Stimulated activated CD4-positive, alpha-beta T cell treated with anti-CD3 and anti-CD28 coated beads, Interleukin-2, amount 100 ng/mL, for 24 hours (primary cell): ENCODE measurements around the gene DRP2.
"Not testable (repeated sequence)": the region's sequence is repeated elsewhere in the genome, so short reads cannot be mapped to it uniquely, and the experiment has no call there.

Source experiments
- DNase-seq, 2 donors: peaks; one replicate each; pipeline ENCODE4 v3.0.0-alpha.2; 2020

The DRP2 gene

DNA sequence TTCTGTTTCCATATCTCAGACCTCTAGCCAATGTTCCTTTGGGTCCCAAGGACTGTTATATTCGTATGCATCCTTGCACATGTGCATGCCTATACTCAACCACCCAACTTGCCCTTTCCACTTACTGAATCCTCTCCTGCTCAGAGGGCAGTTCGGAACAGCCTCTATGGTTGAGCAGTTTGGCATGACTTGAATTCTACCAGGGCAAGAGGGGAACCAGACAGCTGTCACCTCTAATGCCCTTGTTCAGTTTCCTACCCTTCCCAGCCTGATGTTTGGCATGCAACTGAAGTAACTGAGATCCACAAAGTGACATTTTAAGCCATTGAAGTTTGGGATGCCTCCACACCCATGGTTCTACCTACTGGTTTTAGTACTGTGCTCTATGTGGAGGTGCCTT, 17.5 kb downstream of the DRP2 start:
- no peak for DNase-seq

DNA sequence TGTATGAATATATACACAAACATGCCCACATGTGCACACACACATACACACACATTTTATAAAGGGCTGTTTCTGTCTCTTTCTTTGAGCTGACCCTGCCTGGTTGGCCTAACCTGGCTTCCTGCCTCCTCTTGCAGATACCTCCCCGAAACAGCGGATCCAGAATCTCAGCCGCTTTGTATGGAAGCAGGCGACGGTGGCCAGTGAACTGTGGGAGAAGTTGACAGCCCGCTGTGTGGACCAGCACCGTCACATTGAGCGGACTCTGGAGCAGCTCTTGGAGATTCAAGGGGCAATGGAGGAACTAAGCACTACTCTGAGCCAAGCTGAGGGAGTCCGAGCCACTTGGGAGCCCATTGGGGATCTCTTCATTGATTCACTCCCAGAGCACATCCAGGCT, 21.9 kb downstream of the DRP2 start:
- DNase-seq = no peak

DNA sequence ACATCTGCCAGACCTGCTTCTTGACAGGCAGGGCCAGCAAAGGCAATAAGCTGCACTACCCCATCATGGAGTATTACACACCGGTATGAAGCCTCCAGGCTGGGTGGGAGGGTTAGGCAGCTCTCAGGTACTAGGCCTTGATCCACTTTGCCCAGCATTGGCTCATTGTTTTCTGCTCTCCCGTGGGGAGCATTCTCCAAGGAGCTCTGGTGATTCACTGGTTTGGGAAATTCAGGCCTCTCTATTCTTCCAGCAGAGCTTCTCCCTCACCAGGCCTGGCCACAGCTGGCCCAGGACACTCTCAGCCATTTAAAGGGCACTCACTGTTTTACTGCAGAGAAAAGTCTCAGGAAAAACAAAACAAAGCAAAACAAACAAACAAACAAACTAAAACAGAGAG, 33.0 kb downstream of the DRP2 start:
- no peak for DNase-seq

DNA sequence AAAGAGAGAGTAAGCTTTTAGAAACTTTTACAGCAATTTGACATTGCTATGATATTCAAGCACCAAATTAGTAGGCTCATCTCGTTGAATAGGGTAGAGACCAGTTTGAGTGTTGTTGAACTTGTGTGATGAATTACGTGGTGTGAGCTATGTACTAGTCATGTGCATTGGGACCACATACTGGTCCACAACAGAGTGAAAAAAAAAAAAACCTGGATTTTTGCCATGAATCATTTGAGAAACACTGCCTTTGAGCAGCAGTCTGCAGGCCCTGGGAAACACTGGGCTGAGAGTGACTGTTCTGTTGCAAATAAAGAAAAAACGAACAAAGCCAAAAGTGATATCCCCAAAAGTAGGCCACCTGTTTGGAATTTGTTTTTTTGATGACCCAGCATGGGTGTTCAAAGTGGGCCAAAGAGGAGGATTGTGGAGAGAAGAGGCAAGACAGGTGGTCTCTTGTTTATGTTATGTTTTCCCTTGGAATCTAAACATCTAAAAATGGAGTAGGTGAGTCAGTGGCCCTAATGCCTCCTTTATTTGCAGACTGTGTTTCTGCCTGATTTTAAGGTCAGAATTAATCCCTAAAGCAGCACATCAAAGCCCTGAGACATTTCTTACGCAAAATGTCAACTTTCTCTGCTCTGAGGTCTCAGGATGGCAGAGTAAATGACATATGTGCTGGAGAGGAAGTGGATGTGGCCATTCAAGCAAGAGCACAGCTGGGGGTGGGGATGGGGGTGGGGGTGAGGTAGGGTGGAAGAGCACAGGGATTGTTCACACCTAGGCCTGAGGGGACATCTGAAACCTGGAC, 38.1 kb downstream of the DRP2 start:
- DNase-seq = no peak

DNA sequence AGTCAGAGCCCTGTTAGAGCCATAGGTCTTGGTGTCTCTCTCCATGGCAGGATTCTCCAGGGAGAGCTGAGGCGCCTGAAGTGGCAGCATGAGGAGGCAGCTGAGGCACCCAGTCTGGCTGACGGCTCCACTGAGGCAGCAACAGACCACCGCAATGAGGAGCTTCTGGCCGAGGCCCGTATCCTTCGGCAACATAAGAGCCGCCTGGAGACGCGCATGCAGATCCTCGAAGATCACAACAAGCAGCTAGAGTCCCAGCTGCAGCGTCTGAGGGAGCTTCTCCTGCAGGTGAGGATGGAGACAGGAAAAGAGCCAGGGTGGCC, 38.6 kb downstream of the DRP2 start:
- DNase-seq = no peak

DNA sequence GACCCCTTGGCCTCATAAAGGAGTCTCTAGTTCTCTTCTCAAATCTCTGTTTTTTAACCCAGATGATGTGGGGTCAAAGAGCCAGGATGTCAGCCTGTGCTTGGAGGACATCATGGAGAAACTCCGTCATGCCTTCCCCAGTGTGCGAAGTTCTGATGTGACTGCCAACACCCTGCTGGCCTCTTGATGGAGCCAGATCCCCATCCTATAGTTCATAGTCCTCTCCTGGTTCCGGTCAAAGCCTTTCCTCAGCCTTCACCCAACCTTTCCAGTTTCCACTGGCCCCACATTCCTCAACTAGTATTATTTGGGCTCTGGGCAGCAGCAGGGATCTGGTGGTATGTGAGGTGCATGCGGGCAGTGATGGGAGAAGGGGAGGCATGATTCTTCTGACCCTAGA, 40.8 kb downstream of the DRP2 start:
- no peak for DNase-seq

DNA sequence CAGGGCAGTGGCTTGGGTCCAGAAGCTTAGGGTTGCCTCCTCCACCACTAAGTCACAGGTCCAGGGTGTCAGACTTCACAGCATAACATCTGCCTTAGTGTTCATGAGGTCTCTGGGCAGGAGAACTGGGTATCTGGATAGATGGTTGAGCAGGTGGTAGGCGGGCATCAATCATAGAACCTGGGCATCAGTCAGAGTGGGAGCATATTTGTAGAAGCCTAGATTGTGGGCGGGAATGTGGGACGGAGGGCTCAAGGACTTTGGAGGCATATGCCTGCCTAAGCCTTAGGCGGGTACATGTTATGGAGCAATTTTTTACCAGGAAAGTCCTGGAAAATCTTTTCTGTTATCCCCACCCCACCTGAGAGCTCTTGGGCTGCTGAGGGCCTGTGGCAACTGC, 43.0 kb downstream of the DRP2 start:
- no peak for DNase-seq

DNA sequence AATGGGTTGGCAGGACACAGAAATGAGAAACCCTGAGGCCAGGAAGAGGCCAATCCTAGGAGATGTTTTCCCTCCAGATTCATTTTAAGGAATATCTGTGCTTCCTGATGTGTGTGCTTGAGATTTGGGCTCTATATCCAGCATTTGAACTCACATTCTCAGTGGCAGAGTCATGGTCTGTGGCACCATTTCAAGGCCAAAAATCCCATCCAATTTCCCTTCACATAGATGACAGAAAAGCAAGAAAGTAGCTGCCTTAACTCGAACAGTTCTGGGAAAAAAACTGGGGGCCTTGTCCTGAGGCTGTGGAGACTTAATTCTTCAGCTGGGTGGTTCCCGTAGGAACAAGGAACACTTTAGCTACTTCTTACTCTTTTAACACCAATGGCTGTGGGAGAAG, 44.2 kb downstream of the DRP2 start:
- no peak for DNase-seq

DNA sequence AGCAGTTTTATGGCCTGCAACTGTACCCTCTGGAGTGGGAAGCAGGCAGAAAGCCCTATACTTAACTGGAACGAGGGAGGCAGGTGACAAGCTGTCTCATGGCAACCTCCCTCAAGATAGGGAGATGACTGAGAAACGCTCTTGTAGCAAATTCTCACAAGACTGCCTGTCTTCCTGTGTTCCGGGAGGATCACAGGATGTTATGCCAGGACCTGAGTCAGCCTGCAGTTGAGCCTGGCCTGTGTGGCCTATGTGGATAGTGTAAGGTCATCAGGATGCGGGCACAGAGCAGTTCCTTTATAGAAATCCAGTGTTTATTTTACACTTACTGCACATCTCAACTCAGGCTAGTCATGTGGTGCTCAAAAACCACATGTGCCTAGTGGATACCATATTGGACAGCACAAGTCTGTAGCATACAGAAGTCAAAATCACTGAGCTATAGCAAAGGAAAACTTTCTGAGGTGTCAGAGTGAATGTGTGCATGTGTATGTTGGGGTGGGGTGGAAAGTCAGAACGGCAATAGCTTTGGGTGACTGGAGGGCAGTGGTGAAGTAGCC, 46.4 kb downstream of the DRP2 start:
- DNase-seq = no peak

DNA sequence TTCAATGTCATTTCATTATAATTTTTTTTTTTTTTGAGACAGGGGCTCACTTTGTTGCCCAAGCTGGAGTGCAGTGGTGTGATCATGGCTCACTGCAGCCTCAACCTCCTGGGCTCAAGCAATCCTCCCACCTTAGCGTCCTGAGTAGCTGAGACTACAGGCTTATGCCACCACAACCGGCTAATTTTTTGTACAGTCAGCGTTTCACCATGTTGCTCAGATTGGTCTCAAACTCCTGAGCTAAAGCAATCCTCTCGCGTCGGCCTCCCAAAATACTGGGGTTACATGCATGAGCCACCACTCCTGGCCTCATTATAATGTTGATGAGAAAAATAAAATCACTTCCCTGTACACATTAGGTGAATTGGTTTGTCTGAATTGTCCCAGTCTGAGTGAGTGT, 54.6 kb downstream of the DRP2 start:
- no peak for DNase-seq

DNA sequence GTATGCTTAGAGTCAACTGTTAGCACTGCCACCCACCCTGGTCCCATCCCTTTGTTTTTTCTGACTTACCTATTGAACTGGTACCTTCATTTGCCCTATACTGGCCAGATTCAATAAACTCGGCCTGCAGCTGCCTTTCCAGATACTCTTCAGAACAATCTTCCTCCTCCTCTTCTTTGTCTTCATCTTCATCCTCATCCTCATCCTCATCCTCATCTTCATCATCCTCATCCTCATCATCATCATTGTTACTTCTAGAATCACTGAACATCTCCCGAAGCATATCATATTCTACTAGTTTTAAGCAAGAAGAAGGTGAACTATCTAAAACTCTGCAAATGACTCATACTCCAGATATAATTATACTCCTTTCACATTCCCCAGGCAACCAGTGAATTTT, 56.7 kb downstream of the DRP2 start:
- no peak for DNase-seq

DNA sequence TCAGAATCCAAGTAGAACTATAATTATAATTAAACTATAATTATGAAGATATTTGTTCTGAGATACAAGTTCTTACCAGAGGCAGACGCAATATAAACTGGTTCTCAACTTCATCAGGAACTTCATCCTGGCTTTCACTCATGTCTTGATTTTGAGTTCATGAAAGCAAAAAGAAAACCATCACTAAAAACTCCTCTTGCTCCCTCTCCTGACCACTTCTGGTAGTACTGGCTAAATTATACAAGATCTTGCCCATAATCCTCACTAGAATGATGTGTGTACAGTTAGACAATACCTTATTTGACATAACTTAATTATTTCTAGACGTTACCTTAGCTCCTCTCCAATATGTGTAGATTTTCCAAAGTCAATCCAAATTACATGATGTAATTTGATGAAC, 67.8 kb downstream of the DRP2 start:
- peak in 1 of 2 donors; percentile 17 for DNase-seq

DNA sequence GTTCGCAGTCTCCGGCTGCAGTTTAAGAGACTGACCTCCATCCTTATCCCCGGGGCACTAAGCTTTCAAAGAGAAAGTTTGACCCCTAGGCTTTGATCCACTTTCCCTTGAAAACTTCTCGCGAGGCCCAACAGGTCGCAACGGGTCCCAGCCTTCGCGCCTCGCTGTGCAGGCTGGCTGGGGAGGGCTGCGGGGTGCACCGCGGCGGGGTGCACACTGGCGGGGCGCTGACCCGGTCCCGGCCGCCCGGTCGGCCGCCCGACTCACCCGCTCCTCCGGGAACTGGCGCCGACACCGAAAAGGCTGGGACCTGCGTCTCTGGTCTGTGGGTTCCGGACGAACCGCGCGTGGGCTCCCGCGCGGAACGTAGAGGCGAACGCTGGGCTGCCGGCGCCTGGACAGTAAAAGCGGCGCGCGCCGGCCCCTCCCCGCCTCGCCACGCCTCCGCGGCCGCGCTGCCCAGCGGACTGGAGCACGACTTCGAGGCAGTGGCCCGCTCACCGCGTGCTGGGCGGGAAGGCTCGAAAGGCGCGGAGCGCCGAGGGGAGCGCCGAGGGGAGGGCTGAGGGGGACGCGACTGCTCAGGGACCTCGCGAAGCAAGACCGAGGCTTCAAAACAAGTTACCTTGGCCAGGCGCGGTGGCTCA, 71.5 kb downstream of the DRP2 start, which contains the start of gene TAF7L:
TAF7L (minus strand) TSS at position 378 of the 647 bp plus-strand sequence. CDS start 3,791 bp downstream, outside the sequence.
- DNase-seq = no peak

DNA sequence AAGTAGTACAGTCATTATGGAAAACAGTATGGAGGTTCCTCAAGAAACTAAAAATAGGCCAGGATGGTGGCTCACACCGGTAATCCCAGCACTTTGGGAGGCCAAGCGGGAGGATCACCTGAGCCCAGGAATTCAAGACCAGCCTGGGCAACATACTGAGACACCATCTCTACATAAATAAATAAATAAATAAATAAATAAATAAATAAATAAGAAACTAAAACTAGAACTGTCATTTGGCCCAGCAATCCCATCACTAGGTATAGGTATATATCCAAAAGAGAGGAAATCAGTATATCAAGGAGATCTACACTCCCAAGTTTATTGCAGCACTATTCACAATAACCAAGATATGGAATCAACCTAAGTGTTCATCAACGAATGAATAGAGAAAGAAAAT, 76.0 kb downstream of the DRP2 start:
- not testable (repeated sequence) for DNase-seq

DNA sequence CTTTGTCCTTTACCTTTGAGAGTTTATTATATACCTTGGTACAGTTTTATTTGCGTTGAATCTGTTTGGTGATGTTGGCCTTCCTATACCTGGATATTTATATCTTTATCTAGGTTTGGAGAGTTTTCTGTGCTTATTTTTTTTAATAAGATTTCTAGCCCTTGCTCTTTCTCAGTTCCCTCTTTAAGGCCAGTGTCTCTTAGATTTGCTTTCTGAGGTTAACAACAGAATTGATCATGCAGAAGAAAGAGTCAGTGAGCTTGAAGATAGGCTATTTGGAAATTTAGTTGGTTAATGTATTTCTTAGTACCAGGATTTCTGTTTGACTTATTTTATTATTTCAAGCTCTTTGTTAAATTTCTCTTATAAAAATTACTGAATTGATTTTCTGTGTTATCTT, 84.2 kb downstream of the DRP2 start:
- no peak for DNase-seq
